Measurements from ENCODE around the gene CCP110. TPM values are rescaled to one million over a fixed set of nuclear protein-coding genes. Genes with fewer than 3 reads are reported as not detected.
A peak's percentile ranks its signal among the peaks of the same experiment; 100 is the strongest.

CCP110 gene
- total RNA-seq, 1 donor from 2014 or later: 14.7 TPM

DNA sequence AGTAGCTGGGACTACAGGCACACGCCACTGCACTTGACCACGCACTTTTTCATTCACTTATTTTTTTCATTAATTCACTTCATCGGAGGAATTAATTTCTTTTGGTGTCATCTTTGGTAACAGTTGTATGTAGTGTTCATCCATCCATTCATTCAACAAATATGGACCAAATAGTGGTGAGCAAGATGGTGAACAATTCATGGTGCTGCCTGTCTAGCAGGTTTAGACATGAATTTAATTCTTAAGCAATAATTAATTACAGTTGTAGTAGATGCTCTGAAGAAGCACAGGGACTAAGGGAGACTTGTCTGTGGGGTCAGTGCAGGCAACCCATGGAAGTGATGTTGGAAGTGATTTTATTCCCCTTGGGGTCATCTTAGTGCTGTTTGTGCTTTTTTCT lies 24.3 kb upstream of the CCP110 start:
- H3K9ac ChIP-seq (ENCODE audit: low read length): no peak overlapping the region
- Mint-ChIP-seq H3K4me1 (ENCODE audit: low read depth, unreplicated experiment) (no peaks in the 10 kb centered on the region), H3K36me3 (ENCODE audit: low read depth, unreplicated experiment) (peaks cover 9% of the 10 kb centered on the region), H3K27me3 (ENCODE audit: low read depth, unreplicated experiment) (no peaks in the 10 kb centered on the region), H3K27ac (ENCODE audit: unreplicated experiment) (no peak overlapping the region), H3K4me3 (ENCODE audit: unreplicated experiment) (no peak overlapping the region), H3K9me3 (ENCODE audit: unreplicated experiment) (no peaks in the 10 kb centered on the region)
- no peak overlapping the region for H3K4me2 ChIP-seq (ENCODE audit: low read length)
- no peaks in the 10 kb centered on the region for H3K4me1 ChIP-seq (ENCODE audit: insufficient read depth, low read length)
- H2AFZ ChIP-seq (ENCODE audit: low read depth, low read length): no peak overlapping the region
- TF ChIP-seq EZH2 (IDR thresholded peaks at IDR 0.05; ENCODE audit: insufficient read depth, low read length): no peak
- no peak for TF ChIP-seq CTCF (IDR thresholded peaks at IDR 0.05; ENCODE audit: insufficient read depth, low read depth, low read length)
- H3K36me3 ChIP-seq (ENCODE audit: insufficient read depth, low read length): peaks cover 20% of the 10 kb centered on the region
- H3K79me2 ChIP-seq (ENCODE audit: insufficient read depth, low read length): no peaks in the 10 kb centered on the region
- H3K9me3 ChIP-seq (ENCODE audit: insufficient read depth, low read depth, low read length): no peaks in the 10 kb centered on the region
- H4K20me1 ChIP-seq (ENCODE audit: insufficient read depth, low read length): peaks cover 23% of the 10 kb centered on the region
- FAIRE-seq (no peak), DNase-seq (ENCODE audit: low read depth) (no peak)
- no peaks in the 10 kb centered on the region for H3K27me3 ChIP-seq (ENCODE audit: insufficient read depth, low read length)
- no peak overlapping the region for H3K27ac ChIP-seq (ENCODE audit: low read depth, low read length)
- H3K4me3 ChIP-seq (ENCODE audit: insufficient read depth, low read depth, low read length): no peak overlapping the region

- H3K27ac Mint-ChIP-seq (ENCODE audit: unreplicated experiment): no peak overlapping the region
- DNase-seq (ENCODE audit: low read depth) (peak; percentile 43), FAIRE-seq (no peak)
- H3K4me1 Mint-ChIP-seq (ENCODE audit: low read depth, unreplicated experiment): no peaks in the 10 kb centered on the region
- H3K9me3 Mint-ChIP-seq (ENCODE audit: unreplicated experiment): no peaks in the 10 kb centered on the region
- peak; percentile 85 for TF ChIP-seq CTCF (IDR thresholded peaks at IDR 0.05; ENCODE audit: insufficient read depth, low read depth, low read length)
- no peak for TF ChIP-seq EZH2 (IDR thresholded peaks at IDR 0.05; ENCODE audit: insufficient read depth, low read length)
- H4K20me1 ChIP-seq (ENCODE audit: insufficient read depth, low read length): peaks cover 35% of the 10 kb centered on the region
- peaks cover 29% of the 10 kb centered on the region for H3K36me3 ChIP-seq (ENCODE audit: insufficient read depth, low read length)
- H3K36me3 Mint-ChIP-seq (ENCODE audit: low read depth, unreplicated experiment): peaks cover 13% of the 10 kb centered on the region
- H3K27me3 ChIP-seq (ENCODE audit: insufficient read depth, low read length): no peaks in the 10 kb centered on the region
- H3K4me3 Mint-ChIP-seq (ENCODE audit: unreplicated experiment): no peak overlapping the region
- H3K4me3 ChIP-seq (ENCODE audit: insufficient read depth, low read depth, low read length): no peak overlapping the region
- no peaks in the 10 kb centered on the region for H3K9me3 ChIP-seq (ENCODE audit: insufficient read depth, low read depth, low read length)
- no peak overlapping the region for H3K4me2 ChIP-seq (ENCODE audit: low read length)
- H2AFZ ChIP-seq (ENCODE audit: low read depth, low read length): no peak overlapping the region
- H3K27ac ChIP-seq (ENCODE audit: low read depth, low read length): no peak overlapping the region
- no peak overlapping the region for H3K9ac ChIP-seq (ENCODE audit: low read length)
- H3K4me1 ChIP-seq (ENCODE audit: insufficient read depth, low read length): peaks cover 3% of the 10 kb centered on the region
- no peaks in the 10 kb centered on the region for H3K27me3 Mint-ChIP-seq (ENCODE audit: low read depth, unreplicated experiment)
- H3K79me2 ChIP-seq (ENCODE audit: insufficient read depth, low read length): no peaks in the 10 kb centered on the region
Observed at GRCh38 chr16:19502395-19503131, 21.2 kb upstream of the CCP110 start.

DNA sequence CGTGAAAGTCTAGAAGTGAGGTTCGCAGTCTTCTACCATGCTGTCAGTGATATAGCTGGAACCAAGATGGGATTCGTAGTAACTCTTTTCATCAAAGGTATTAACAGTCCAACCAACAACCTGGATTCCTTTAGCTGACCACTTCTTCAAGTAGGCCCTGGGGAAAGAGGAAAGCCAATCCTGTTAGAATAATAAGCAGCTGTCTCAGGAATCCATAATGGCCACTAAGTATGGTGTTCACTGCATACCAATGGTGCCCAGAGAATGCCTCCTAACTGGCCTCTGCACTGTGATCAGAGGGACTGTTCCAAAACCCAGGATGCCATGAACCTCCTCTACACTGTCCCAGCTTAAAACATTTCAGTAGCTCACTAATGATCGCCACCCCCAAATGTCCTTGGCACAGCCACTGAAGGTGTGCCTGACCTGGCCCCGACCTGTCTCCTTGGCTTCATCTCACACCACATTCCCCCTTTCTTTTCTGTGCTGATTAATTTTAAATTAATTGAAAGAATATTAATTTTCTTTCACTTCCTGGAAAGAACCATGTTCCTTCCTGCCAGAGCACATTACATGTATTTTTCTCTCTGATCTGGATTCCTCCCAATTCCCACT lies 20.2 kb upstream of the CCP110 start:
- Histone ChIP-seq H2AFZ (ENCODE audit: low read depth, low read length) (no peak overlapping the region), H4K20me1 (ENCODE audit: insufficient read depth, low read length) (peaks cover 42% of the 10 kb centered on the region), H3K79me2 (ENCODE audit: insufficient read depth, low read length) (no peaks in the 10 kb centered on the region), H3K4me1 (ENCODE audit: insufficient read depth, low read length) (peaks cover 3% of the 10 kb centered on the region), H3K36me3 (ENCODE audit: insufficient read depth, low read length) (peaks cover 29% of the 10 kb centered on the region), H3K4me2 (ENCODE audit: low read length) (no peak overlapping the region), H3K9ac (ENCODE audit: low read length) (no peak overlapping the region), H3K9me3 (ENCODE audit: insufficient read depth, low read depth, low read length) (no peaks in the 10 kb centered on the region), H3K27me3 (ENCODE audit: insufficient read depth, low read length) (no peaks in the 10 kb centered on the region), H3K4me3 (ENCODE audit: insufficient read depth, low read depth, low read length) (no peak overlapping the region), H3K27ac (ENCODE audit: low read depth, low read length) (no peak overlapping the region)
- DNase-seq (ENCODE audit: low read depth) (no peak), FAIRE-seq (no peak)
- no peak overlapping the region for H3K4me3 Mint-ChIP-seq (ENCODE audit: unreplicated experiment)
- no peaks in the 10 kb centered on the region for H3K4me1 Mint-ChIP-seq (ENCODE audit: low read depth, unreplicated experiment)
- H3K36me3 Mint-ChIP-seq (ENCODE audit: low read depth, unreplicated experiment): peaks cover 13% of the 10 kb centered on the region
- no peaks in the 10 kb centered on the region for H3K9me3 Mint-ChIP-seq (ENCODE audit: unreplicated experiment)
- no peak for TF ChIP-seq EZH2 (IDR thresholded peaks at IDR 0.05; ENCODE audit: insufficient read depth, low read length)
- no peak for TF ChIP-seq CTCF (IDR thresholded peaks at IDR 0.05; ENCODE audit: insufficient read depth, low read depth, low read length)
- H3K27ac Mint-ChIP-seq (ENCODE audit: unreplicated experiment): no peak overlapping the region
- no peaks in the 10 kb centered on the region for H3K27me3 Mint-ChIP-seq (ENCODE audit: low read depth, unreplicated experiment)
